ENCODE data around the gene GKN2. TPM values are rescaled to one million over a fixed set of nuclear protein-coding genes. Genes with fewer than 3 reads are reported as not detected.

Gene GKN2
- polyA plus RNA-seq, 1 of the 3 experiments (the other 2 are of a cell fraction), result not detected

DNA sequence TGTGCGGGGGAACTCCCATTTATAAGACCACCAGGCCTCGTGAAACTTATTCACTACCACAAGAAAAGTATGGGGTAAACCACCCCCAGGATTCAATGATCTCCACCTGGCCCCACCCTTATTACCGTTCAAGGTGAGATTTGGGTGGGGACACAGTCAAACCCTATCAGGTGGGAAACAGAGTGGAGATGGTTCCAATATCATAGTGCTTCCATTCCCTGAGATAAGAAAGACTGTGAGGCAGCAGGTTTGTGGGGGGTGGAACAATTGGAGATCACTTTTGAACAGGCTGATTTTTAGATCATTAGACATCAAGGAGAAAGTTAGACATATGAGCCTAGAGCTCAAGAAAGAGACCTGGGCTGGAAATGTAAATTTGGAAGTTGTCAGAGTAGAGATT lies 39.3 kb downstream of the GKN2 start:
- no peaks in the 10 kb centered on the region for H3K79me2 ChIP-seq (ENCODE audit: insufficient read depth)
- H3K9ac ChIP-seq, result no peak overlapping the region
- H3K9me3 ChIP-seq, result no peaks in the 10 kb centered on the region
- H3K4me3 ChIP-seq (ENCODE audit: low read depth in 2 of 2, low read length in 1 of 2), result no peak overlapping the region
- ChIA-PET POLR2A (no interaction called here), CTCF (interaction anchor here (0.7 to 6.3 kb wide), 7 partner anchors 12 to 449 kb away, joined by 3 to 47 read pairs (median 8); no protein-coding TSS in a partner anchor)
- peaks cover 0 to 7% of the 10 kb centered on the region in 2 experiments; a peak in 2 of 4 replicates for H3K4me1 ChIP-seq (ENCODE audit: control insufficient read depth in 1 of 2, insufficient read depth in 2 of 2, low read depth in 1 of 2, low read length in 1 of 2)
- H3K4me2 ChIP-seq, result no peak overlapping the region
- H3K9me2 ChIP-seq, result no peaks in the 10 kb centered on the region
- H3F3A ChIP-seq (replicated peaks; ENCODE audit: insufficient read depth), result no peaks in the 10 kb centered on the region
- 72% methylated on average over 3 of the region's 3 CpGs for WGBS (ENCODE audit: low lambda C conversion rate)
- no peaks in the 10 kb centered on the region for H3K36me3 ChIP-seq (replicated peaks in 1 of 2; ENCODE audit: control insufficient read depth in 1 of 2, insufficient read depth in 2 of 2, low read length in 1 of 2)
- H3K27me3 ChIP-seq (ENCODE audit: insufficient read depth), result no peaks in the 10 kb centered on the region
- H3K27ac ChIP-seq (ENCODE audit: low read depth in 2 of 2, low read length in 1 of 2), result no peak overlapping the region
- TF ChIP-seq NFIC (IDR thresholded peaks at IDR 0.05; ENCODE audit: borderline replicate concordance) (no peak), SIN3A (IDR thresholded peaks at IDR 0.05; ENCODE audit: borderline replicate concordance, low read depth, low read length) (no peak), RFX5 (IDR thresholded peaks at IDR 0.05; ENCODE audit: low read length) (no peak), MEF2A (IDR thresholded peaks at IDR 0.05; ENCODE audit: borderline replicate concordance, low read depth) (no peak), TCF12 (IDR thresholded peaks at IDR 0.05) (no peak), YY1 (IDR thresholded peaks at IDR 0.05; ENCODE audit: low read depth) (no peak), RAD21 (IDR thresholded peaks at IDR 0.05; ENCODE audit: low read length) (no peak)
- TF ChIP-seq, protein P1, sequence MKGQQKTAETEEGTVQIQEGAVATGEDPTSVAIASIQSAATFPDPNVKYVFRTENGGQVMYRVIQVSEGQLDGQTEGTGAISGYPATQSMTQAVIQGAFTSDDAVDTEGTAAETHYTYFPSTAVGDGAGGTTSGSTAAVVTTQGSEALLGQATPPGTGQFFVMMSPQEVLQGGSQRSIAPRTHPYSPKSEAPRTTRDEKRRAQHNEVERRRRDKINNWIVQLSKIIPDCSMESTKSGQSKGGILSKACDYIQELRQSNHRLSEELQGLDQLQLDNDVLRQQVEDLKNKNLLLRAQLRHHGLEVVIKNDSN (IDR thresholded peaks at IDR 0.05; ENCODE audit: borderline replicate concordance, low read depth), result no peak
- TF ChIP-seq, protein P2, sequence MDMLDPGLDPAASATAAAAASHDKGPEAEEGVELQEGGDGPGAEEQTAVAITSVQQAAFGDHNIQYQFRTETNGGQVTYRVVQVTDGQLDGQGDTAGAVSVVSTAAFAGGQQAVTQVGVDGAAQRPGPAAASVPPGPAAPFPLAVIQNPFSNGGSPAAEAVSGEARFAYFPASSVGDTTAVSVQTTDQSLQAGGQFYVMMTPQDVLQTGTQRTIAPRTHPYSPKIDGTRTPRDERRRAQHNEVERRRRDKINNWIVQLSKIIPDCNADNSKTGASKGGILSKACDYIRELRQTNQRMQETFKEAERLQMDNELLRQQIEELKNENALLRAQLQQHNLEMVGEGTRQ (IDR thresholded peaks at IDR 0.05; ENCODE audit: borderline replicate concordance, low read depth, low read length), result no peak
- H4K20me1 ChIP-seq (ENCODE audit: insufficient read depth), result no peaks in the 10 kb centered on the region
- H2AFZ ChIP-seq (ENCODE audit: low read depth), result no peak overlapping the region
- no peak for DNase-seq

DNA sequence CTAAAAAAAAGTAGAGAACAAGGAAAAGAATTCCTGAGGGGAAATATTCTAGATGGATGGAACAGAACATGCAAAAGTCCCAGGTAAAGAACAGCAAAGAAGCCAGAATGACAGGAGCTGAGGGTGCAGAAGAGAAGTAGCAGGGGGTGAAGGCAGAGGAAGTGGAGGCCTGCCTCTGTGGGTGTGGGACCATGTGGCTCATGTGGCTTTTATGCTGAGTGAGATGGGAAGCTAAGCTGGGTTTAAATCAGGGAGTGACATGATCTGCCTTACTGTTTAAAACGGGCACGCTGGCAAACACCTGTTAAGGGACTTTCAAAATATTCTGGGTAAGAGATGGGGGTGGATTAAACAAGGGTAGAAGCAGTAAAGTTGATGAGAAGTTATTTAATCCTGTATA lies 40.0 kb downstream of the GKN2 start:
- Histone ChIP-seq H3F3A (replicated peaks; ENCODE audit: insufficient read depth) (no peaks in the 10 kb centered on the region), H3K79me2 (ENCODE audit: insufficient read depth) (no peaks in the 10 kb centered on the region), H3K4me1 (ENCODE audit: control insufficient read depth in 1 of 2, insufficient read depth in 2 of 2, low read depth in 1 of 2, low read length in 1 of 2) (peaks cover 0 to 8% of the 10 kb centered on the region in 2 experiments; a peak in 2 of 4 replicates), H3K36me3 (replicated peaks in 1 of 2; ENCODE audit: control insufficient read depth in 1 of 2, insufficient read depth in 2 of 2, low read length in 1 of 2) (no peaks in the 10 kb centered on the region), H3K9ac (no peak overlapping the region), H3K9me3 (no peaks in the 10 kb centered on the region), H2AFZ (ENCODE audit: low read depth) (no peak overlapping the region), H3K9me2 (no peaks in the 10 kb centered on the region), H3K27me3 (ENCODE audit: insufficient read depth) (no peaks in the 10 kb centered on the region), H3K27ac (ENCODE audit: low read depth in 2 of 2, low read length in 1 of 2) (no peak overlapping the region), H3K4me3 (ENCODE audit: low read depth in 2 of 2, low read length in 1 of 2) (no peak overlapping the region), H3K4me2 (no peak overlapping the region), H4K20me1 (ENCODE audit: insufficient read depth) (no peaks in the 10 kb centered on the region)
- TF ChIP-seq, protein P2 (IDR thresholded peaks at IDR 0.05; ENCODE audit: borderline replicate concordance, low read depth, low read length), result no peak
- TF ChIP-seq TCF12 (IDR thresholded peaks at IDR 0.05) (no peak), MXI1 (IDR thresholded peaks at IDR 0.05; ENCODE audit: low read depth, low read length) (no peak), TAF1 (IDR thresholded peaks at IDR 0.05; ENCODE audit: borderline replicate concordance, low read depth, low read length) (no peak), GATA2 (CRISPR knock-in tag; IDR thresholded peaks at IDR 0.05) (no peak), RAD21 (IDR thresholded peaks at IDR 0.05; ENCODE audit: low read length) (no peak), FOSL2 (IDR thresholded peaks at IDR 0.05; ENCODE audit: borderline replicate concordance, low read depth) (no peak), YY1 (IDR thresholded peaks at IDR 0.05; ENCODE audit: low read depth) (no peak), ELF1 (IDR thresholded peaks at IDR 0.05) (no peak), JUND (IDR thresholded peaks at IDR 0.05) (no peak)
- TF ChIP-seq, protein P3, sequence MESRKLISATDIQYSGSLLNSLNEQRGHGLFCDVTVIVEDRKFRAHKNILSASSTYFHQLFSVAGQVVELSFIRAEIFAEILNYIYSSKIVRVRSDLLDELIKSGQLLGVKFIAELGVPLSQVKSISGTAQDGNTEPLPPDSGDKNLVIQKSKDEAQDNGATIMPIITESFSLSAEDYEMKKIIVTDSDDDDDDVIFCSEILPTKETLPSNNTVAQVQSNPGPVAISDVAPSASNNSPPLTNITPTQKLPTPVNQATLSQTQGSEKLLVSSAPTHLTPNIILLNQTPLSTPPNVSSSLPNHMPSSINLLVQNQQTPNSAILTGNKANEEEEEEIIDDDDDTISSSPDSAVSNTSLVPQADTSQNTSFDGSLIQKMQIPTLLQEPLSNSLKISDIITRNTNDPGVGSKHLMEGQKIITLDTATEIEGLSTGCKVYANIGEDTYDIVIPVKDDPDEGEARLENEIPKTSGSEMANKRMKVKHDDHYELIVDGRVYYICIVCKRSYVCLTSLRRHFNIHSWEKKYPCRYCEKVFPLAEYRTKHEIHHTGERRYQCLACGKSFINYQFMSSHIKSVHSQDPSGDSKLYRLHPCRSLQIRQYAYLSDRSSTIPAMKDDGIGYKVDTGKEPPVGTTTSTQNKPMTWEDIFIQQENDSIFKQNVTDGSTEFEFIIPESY (IDR thresholded peaks at IDR 0.05; ENCODE audit: borderline replicate concordance, low read depth), result no peak
- POLR2A ChIA-PET, result no interaction called here
- DNase-seq, result no peak
- CTCF ChIA-PET, result interaction anchor here (0.7 to 6.3 kb wide), 7 partner anchors 13 to 449 kb away, joined by 3 to 47 read pairs (median 8); no protein-coding TSS in a partner anchor
- WGBS (ENCODE audit: low lambda C conversion rate), result 33% methylated on average over 2 of the region's 2 CpGs
